GM12878 (cell line): ENCODE data around the gene MYO3B. TPM values are rescaled to one million over a fixed set of nuclear protein-coding genes. Genes with fewer than 3 reads are reported as not detected.

ENCODE experiments used
- ATAC-seq: fragments of 200-7000 bp; cut with Tn5 transposase; 3 replicates; pipeline ENCODE4 v1.9.1; 2020; ENCODE audit warnings: mild to moderate bottlenecking, moderate library complexity
- BruUV-seq: library from RNA; stranded (reverse); fragments of 400-500 nt; replicated peaks from 2 replicates; lab custom pipeline; 2021; lab: Mats Ljungman, UMichigan
- CTCF ChIA-PET: fragments of 300-600 bp; sonication (Branson Sonifier 250); formaldehyde crosslinking; extraction: SDS; loops from one replicate; lab custom pipeline; 2021; ENCODE audit warnings: inconsistent platforms; lab: Yijun Ruan, JAX
- POLR2A ChIA-PET: fragments of 350-600 bp; formaldehyde crosslinking; extraction: SDS; loops from one replicate; lab custom pipeline; 2021; ENCODE audit warnings: inconsistent platforms; lab: Charles Lee
- RAD21 ChIA-PET: fragments of 300-600 bp; sonication (Branson Sonifier 250); formaldehyde crosslinking; loops from one replicate; lab custom pipeline; 2023; ENCODE audit warnings: antibody characterized with exemption; ENCODE audit not compliant: unreplicated experiment; lab: Charles Lee
- SMC1A ChIA-PET: fragments of 300-600 bp; sonication (Branson Sonifier 250); formaldehyde crosslinking; loops from one replicate; lab custom pipeline; 2023; ENCODE audit not compliant: unreplicated experiment, uncharacterized antibody; lab: Charles Lee
- DNase-seq: peaks from one replicate; pipeline ENCODE4 v3.0.0-alpha.2; 2011; ENCODE audit warnings: low read depth, low spot score
- FAIRE-seq: peaks from 3 replicates; lab custom pipeline; 2011; peaks lifted over from hg19 to GRCh38; lab: Jason Lieb, UNC
- H2AFZ ChIP-seq: 2 replicates; pipeline ENCODE4 v1.6.0; 2011; ENCODE audit warnings: low read depth, low read length, control low read depth; ENCODE audit not compliant: control insufficient read depth
- H3K27ac ChIP-seq: 2 replicates; pipeline ENCODE4 v1.5.1; 2011; ENCODE audit warnings: control low read depth; ENCODE audit not compliant: control insufficient read depth, insufficient read depth
- H3K27me3 ChIP-seq, 2 experiments: replicated peaks in 1 of 2; 2 replicates each; pipeline versions ENCODE4 v1.6.0 to v1.6.1; 2011; ENCODE audit warnings: low read length in 1 of 2; ENCODE audit not compliant: control insufficient read depth in 2 of 2, insufficient read depth in 2 of 2
- H3K36me3 ChIP-seq, 2 experiments: 2 replicates each; pipeline ENCODE4 v1.5.1; 2011; ENCODE audit warnings: low read length in 1 of 2; ENCODE audit not compliant: control insufficient read depth in 2 of 2, insufficient read depth in 2 of 2
- H3K4me1 ChIP-seq: 2 replicates; pipeline ENCODE4 v1.6.1; 2011; ENCODE audit warnings: mild to moderate bottlenecking, low read length, moderate library complexity, mixed read lengths; ENCODE audit not compliant: control insufficient read depth, insufficient read depth
- H3K4me2 ChIP-seq: 2 replicates; pipeline ENCODE4 v1.6.0; 2011; ENCODE audit warnings: control low read depth; ENCODE audit not compliant: control insufficient read depth, insufficient read depth
- H3K4me3 ChIP-seq: fragments of 200-600 bp; sonication (generic); 2 replicates; pipeline ENCODE4 v1.5.1; 2016
- H3K79me2 ChIP-seq: 2 replicates; pipeline ENCODE4 v1.6.0; 2011; ENCODE audit warnings: low read length; ENCODE audit not compliant: control insufficient read depth, insufficient read depth
- H3K9ac ChIP-seq: 2 replicates; pipeline ENCODE4 v1.8.0; 2011; ENCODE audit warnings: low read length, control low read depth, mixed read lengths; ENCODE audit not compliant: control insufficient read depth, insufficient read depth
- H3K9me3 ChIP-seq: replicated peaks from 3 replicates; pipeline ENCODE4 v1.5.1; 2011; ENCODE audit warnings: mild to moderate bottlenecking, low read length; ENCODE audit not compliant: control insufficient read depth, insufficient read depth
- H4K20me1 ChIP-seq: 2 replicates; pipeline ENCODE4 v1.6.0; 2011; ENCODE audit not compliant: control insufficient read depth, insufficient read depth
- CREB1 ChIP-seq: IDR thresholded peaks from 2 replicates; pipeline ENCODE4 v1.6.1; 2012; ENCODE audit warnings: low read depth, mild to moderate bottlenecking, inconsistent platforms
- IKZF2 ChIP-seq, 2 experiments: fragments of 450-650 bp; IDR thresholded peaks; 2 replicates each; pipeline ENCODE4 v1.6.1; 2017; ENCODE audit warnings: mild to moderate bottlenecking in 2 of 2, moderate library complexity in 2 of 2
- IRF5 ChIP-seq: fragments of 450-650 bp; IDR thresholded peaks from 2 replicates; pipeline ENCODE4 v1.6.1; 2017; ENCODE audit warnings: borderline replicate concordance
- NR2F1 ChIP-seq: fragments of 450-650 bp; conservative IDR thresholded peaks from 2 replicates; pipeline ENCODE4 v1.6.1; 2017; ENCODE audit warnings: mild to moderate bottlenecking
- PBX3 ChIP-seq: IDR thresholded peaks from 2 replicates; pipeline ENCODE4 v1.6.1; 2011; ENCODE audit warnings: mild to moderate bottlenecking, low read depth, low read length, moderate library complexity; ENCODE audit not compliant: insufficient replicate concordance
- POLR2AphosphoS5 ChIP-seq: IDR thresholded peaks from 2 replicates; pipeline ENCODE4 v1.6.1; 2011; ENCODE audit warnings: mild to moderate bottlenecking, low read length, inconsistent platforms
- RB1 ChIP-seq: fragments of 450-650 bp; formaldehyde crosslinking; IDR thresholded peaks from 2 replicates; pipeline ENCODE4 v1.6.1; 2017; ENCODE audit warnings: mild to moderate bottlenecking, borderline replicate concordance
- SREBF1 ChIP-seq: IDR thresholded peaks from 2 replicates; pipeline ENCODE4 v1.6.1; 2012; ENCODE audit warnings: mild to moderate bottlenecking, low read length
- TARDBP ChIP-seq: IDR thresholded peaks from 2 replicates; pipeline ENCODE4 v1.6.1; 2016; ENCODE audit warnings: borderline replicate concordance
- ZNF217 ChIP-seq: fragments of 450-650 bp; IDR thresholded peaks from 2 replicates; pipeline ENCODE4 v1.6.1; 2017; ENCODE audit warnings: antibody characterized with exemption, mild to moderate bottlenecking
- WGBS: methylation state at CpG from one replicate; pipeline ENCODE4 v1.1.6; 2016; ENCODE audit warnings: low lambda C conversion rate; ENCODE audit not compliant: insufficient replicate concordance, insufficient coverage; ENCODE audit errors: missing lambda C conversion rate; 5-methylcytosine and 5-hydroxymethylcytosine counted together
- in situ Hi-C: fragments of 300-500 bp; cut with MboI; formaldehyde crosslinking; loops from 9 replicates; pipeline ENCODE4 v1.14.3; 2018; ENCODE audit warnings: mixed read lengths
- intact Hi-C: fragments of 100-400 bp; cut with micrococcal nuclease; formaldehyde crosslinking; loops from one replicate; pipeline ENCODE4 v1.14.2; 2022; ENCODE audit not compliant: unreplicated experiment
- polyA plus RNA-seq, 11 experiments: library from polyadenylated mRNA; depleted of rRNA in 4 of 11; unstranded in 6 of 11; stranded (reverse) in 5 of 11; fragments of >200 nt; fragmentation: Nextera tagmentation in 4 of 11; fragmentation: Illumina TruSeq in 1 of 11; extraction: Ambion mirVana in 4 of 11; extraction: Trizol in 1 of 11; gene quantifications; 1 replicate in 1 of 11; 2 replicates in 10 of 11; pipeline versions ENCODE4 v1.2.1 to v1.2.3, GENCODE V29; 2011 to 2016; ENCODE audit warnings: inconsistent platforms in 2 of 11, missing spikeins in 2 of 11, low read depth in 1 of 11
- total RNA-seq, 4 experiments: library from RNA; depleted of rRNA in 3 of 4; stranded (reverse); fragments of >200 nt in 3 of 4; fragmentation: Illumina TruSeq in 1 of 4; extraction: Trizol in 1 of 4; gene quantifications; 2 replicates each; pipeline versions ENCODE4 v1.2.1 to v1.2.3, GENCODE V29; 2013 to 2021

The MYO3B gene
- total and polyA plus RNA-seq, 10 of the 15 experiments (the other 5 are each of a cell fraction or from before 2014, with no cell fraction given): 1.1 to 7.1 (median 2.1) TPM

- no peak for FAIRE-seq
- in situ Hi-C loops: no loop called here
- no peak overlapping the region for H2AFZ ChIP-seq
Observed at GRCh38 chr2:170170281-170171040, 7.5 kb upstream of the MYO3B start.

More at GRCh38 chr2:170170281-170171040, 7.5 kb upstream of the MYO3B start:
- H3K4me2 ChIP-seq: no peak overlapping the region
- TF ChIP-seq ZNF217: no peak
- no peak for TF ChIP-seq IRF5
- TF ChIP-seq PBX3: no peak
- no peak for TF ChIP-seq SREBF1
- TF ChIP-seq NR2F1: no peak
- no peak for TF ChIP-seq IKZF2 (IDR thresholded peaks at IDR 0.05)
- no peak for TF ChIP-seq CREB1
- no peak for TF ChIP-seq TARDBP
- TF ChIP-seq RB1: no peak
- TF ChIP-seq POLR2AphosphoS5: no peak
- no peaks in the 10 kb centered on the region for H3K36me3 ChIP-seq
- no TSS peak for BruUV-seq
- intact Hi-C loops: no loop called here
- no peak overlapping the region for H3K4me3 ChIP-seq
- no peak overlapping the region for H3K27ac ChIP-seq
- POLR2A ChIA-PET: interaction anchor here (1.0 kb wide), 1 partner anchor 8 kb away, joined by 8 read pairs; no protein-coding TSS in a partner anchor
- H3K4me1 ChIP-seq: no peaks in the 10 kb centered on the region
- RAD21 ChIA-PET: no interaction called here
- no peak overlapping the region for H3K9ac ChIP-seq
- H4K20me1 ChIP-seq: no peaks in the 10 kb centered on the region
- CTCF ChIA-PET: interaction anchor here (0.6 kb wide), 2 partner anchors 9 to 15 kb away, joined by 3 to 4 read pairs; no protein-coding TSS in a partner anchor
- 72% methylated on average over 5 of the region's 5 CpGs for WGBS
- H3K9me3 ChIP-seq: no peaks in the 10 kb centered on the region
- SMC1A ChIA-PET: interaction anchor here (1.1 to 14.0 kb wide), 4 partner anchors 8 to 15 kb away, joined by 3 to 291 read pairs (median 10); no protein-coding TSS in a partner anchor
- DNase-seq: no peak
- ATAC-seq: no peak
- H3K79me2 ChIP-seq: no peaks in the 10 kb centered on the region
- H3K27me3 ChIP-seq: no peaks in the 10 kb centered on the region
